H1 (cell line): Measurements from ENCODE around the gene RNF186. TPM values are rescaled to one million over a fixed set of nuclear protein-coding genes. Genes with fewer than 3 reads are reported as not detected.
A peak's percentile ranks its signal among the peaks of the same experiment; 100 is the strongest.

Source experiments
- CTCF ChIA-PET: fragments of 300-600 bp; sonication (Branson Sonifier 250); formaldehyde crosslinking; loops from one replicate; lab custom pipeline; 2021; ENCODE audit not compliant: partially characterized antibody; lab: Charles Lee
- POLR2A ChIA-PET: fragments of 300-600 bp; sonication (Branson Sonifier 250); formaldehyde crosslinking; loops from one replicate; lab custom pipeline; 2021; ENCODE audit warnings: inconsistent platforms; ENCODE audit not compliant: partially characterized antibody; lab: Charles Lee
- DNase-seq, 2 experiments: peaks; one replicate each; pipeline versions ENCODE4 v3.0.0 to v3.0.0-alpha.2; 2010 to 2022; ENCODE audit warnings: low spot score in 2 of 2, low read depth in 1 of 2, mixed read lengths in 1 of 2
- FAIRE-seq: peaks from 2 replicates; lab custom pipeline; 2011; peaks lifted over from hg19 to GRCh38; lab: Jason Lieb, UNC
- H2AFZ ChIP-seq: 2 replicates; pipeline ENCODE4 v1.8.1; 2012; ENCODE audit warnings: low read length, inconsistent platforms
- H2AK5ac ChIP-seq: 2 replicates; pipeline ENCODE4 v1.6.1; 2013; ENCODE audit warnings: low read depth, low read length
- H2BK120ac ChIP-seq: replicated peaks from 2 replicates; pipeline ENCODE3; 2013; ENCODE audit warnings: low read depth, low read length, inconsistent platforms
- H2BK12ac ChIP-seq: 2 replicates; pipeline ENCODE4 v1.6.1; 2013; ENCODE audit warnings: low read depth, low read length
- H2BK15ac ChIP-seq: 2 replicates; pipeline ENCODE4 v1.6.1; 2013; ENCODE audit warnings: low read length
- H2BK20ac ChIP-seq: 2 replicates; pipeline ENCODE4 v1.6.1; 2013; ENCODE audit warnings: low read length
- H2BK5ac ChIP-seq: 2 replicates; pipeline ENCODE4 v1.6.1; 2013; ENCODE audit warnings: low read depth, low read length
- H3K14ac ChIP-seq: 2 replicates; pipeline ENCODE4 v1.6.1; 2013; ENCODE audit warnings: inconsistent platforms; ENCODE audit not compliant: insufficient read length
- H3K18ac ChIP-seq: 2 replicates; pipeline ENCODE4 v1.6.1; 2013; ENCODE audit warnings: low read length; ENCODE audit errors: extremely low read depth
- H3K23ac ChIP-seq: 2 replicates; pipeline ENCODE4 v1.6.1; 2013; ENCODE audit warnings: inconsistent platforms; ENCODE audit not compliant: insufficient read length
- H3K23me2 ChIP-seq: 2 replicates; pipeline ENCODE4 v1.6.1; 2013; ENCODE audit warnings: low read depth, low read length
- H3K27ac ChIP-seq: 2 replicates; pipeline ENCODE4 v1.6.1; 2011; ENCODE audit warnings: low read depth, low read length, inconsistent platforms
- H3K27me3 ChIP-seq, 4 experiments: replicated peaks in 1 of 4; 1 replicate in 1 of 4; 2 replicates in 3 of 4; pipeline versions ENCODE4 v1.6.1 to v1.8.1; 2011 to 2013; ENCODE audit warnings: low read length in 3 of 4, mild to moderate bottlenecking in 3 of 4, inconsistent platforms in 2 of 4, mixed read lengths in 2 of 4, moderate library complexity in 1 of 4; ENCODE audit not compliant: control insufficient read depth in 3 of 4, insufficient read depth in 3 of 4; ENCODE audit errors: extremely low read depth in 1 of 4
- H3K36me3 ChIP-seq, 4 experiments: 2 replicates each; pipeline versions ENCODE4 v1.6.1 to v1.8.1; 2011 to 2013; ENCODE audit warnings: mild to moderate bottlenecking in 4 of 4, low read length in 3 of 4, moderate library complexity in 2 of 4, control low read depth in 1 of 4, inconsistent platforms in 1 of 4; ENCODE audit not compliant: insufficient read depth in 4 of 4, control insufficient read depth in 2 of 4
- H3K4ac ChIP-seq: replicated peaks from 2 replicates; pipeline ENCODE3; 2013; ENCODE audit warnings: low read length, low read depth, mixed read lengths, inconsistent platforms; ENCODE audit not compliant: insufficient read length
- H3K4me1 ChIP-seq, 4 experiments: replicated peaks in 1 of 4; 1 replicate in 1 of 4; 2 replicates in 3 of 4; pipeline versions ENCODE4 v1.6.1 to v1.8.1; 2011 to 2013; ENCODE audit warnings: low read length in 3 of 4, inconsistent platforms in 2 of 4, mixed read lengths in 1 of 4; ENCODE audit not compliant: insufficient read depth in 4 of 4, control insufficient read depth in 3 of 4
- H3K4me2 ChIP-seq, 2 experiments: 2 replicates each; pipeline versions ENCODE4 v1.6.1 to v1.8.1; 2011 to 2013; ENCODE audit warnings: low read depth in 2 of 2, low read length in 2 of 2, control low read depth in 1 of 2, inconsistent platforms in 1 of 2, mild to moderate bottlenecking in 1 of 2; ENCODE audit not compliant: insufficient read depth in 1 of 2
- H3K4me3 ChIP-seq, 4 experiments: fragments of 200-600, 300-600 bp in 1 of 4; sonication (generic), shearing (Covaris generic), sonication (Bioruptor Twin) in 1 of 4; 2 replicates each; pipeline versions ENCODE4 v1.5.1 to v1.8.1; 2011 to 2016; ENCODE audit warnings: low read length in 4 of 4, low read depth in 3 of 4, control low read depth in 2 of 4, inconsistent platforms in 2 of 4, mild to moderate bottlenecking in 2 of 4, mixed read lengths in 1 of 4, moderate library complexity in 1 of 4; ENCODE audit not compliant: insufficient read depth in 2 of 4; ENCODE audit errors: extremely low read depth in 1 of 4
- H3K56ac ChIP-seq: replicated peaks from 2 replicates; pipeline ENCODE3; 2013; ENCODE audit warnings: low read depth, mild to moderate bottlenecking, mixed read lengths, low read length, inconsistent platforms; ENCODE audit not compliant: insufficient read length
- H3K79me1 ChIP-seq: 2 replicates; pipeline ENCODE4 v1.6.1; 2013; ENCODE audit warnings: low read depth, low read length, control low read depth
- H3K79me2 ChIP-seq, 2 experiments: 2 replicates each; pipeline versions ENCODE4 v1.6.1 to v1.8.1; 2012 to 2013; ENCODE audit warnings: low read length in 2 of 2, mild to moderate bottlenecking in 2 of 2, inconsistent platforms in 1 of 2; ENCODE audit not compliant: insufficient read depth in 2 of 2, control insufficient read depth in 1 of 2
- H3K9ac ChIP-seq, 4 experiments: replicated peaks in 1 of 4; 1 replicate in 1 of 4; 2 replicates in 3 of 4; pipeline versions ENCODE4 v1.6.1 to v1.8.1; 2011 to 2013; ENCODE audit warnings: low read depth in 3 of 4, low read length in 3 of 4, control low read depth in 2 of 4, mild to moderate bottlenecking in 2 of 4, moderate library complexity in 2 of 4, inconsistent platforms in 1 of 4; ENCODE audit errors: extremely low read depth in 1 of 4
- H3K9me3 ChIP-seq, 2 experiments: 2 replicates each; pipeline versions ENCODE4 v1.6.1 to v1.8.1; 2012 to 2013; ENCODE audit warnings: mild to moderate bottlenecking in 2 of 2, moderate library complexity in 2 of 2, control low read depth in 1 of 2, inconsistent platforms in 1 of 2, low read depth in 1 of 2, low read length in 1 of 2, mixed read lengths in 1 of 2; ENCODE audit not compliant: insufficient read depth in 2 of 2
- H4K20me1 ChIP-seq, 2 experiments: replicated peaks in 1 of 2; 2 replicates each; pipeline versions ENCODE3 to v1.8.1; 2011 to 2013; ENCODE audit warnings: inconsistent platforms in 2 of 2, low read length in 2 of 2, mild to moderate bottlenecking in 1 of 2; ENCODE audit not compliant: insufficient read depth in 2 of 2, control insufficient read depth in 1 of 2
- H4K5ac ChIP-seq: 2 replicates; pipeline ENCODE4 v1.6.1; 2013; ENCODE audit warnings: low read length, low read depth, mixed read lengths, inconsistent platforms; ENCODE audit not compliant: insufficient read length
- H4K8ac ChIP-seq: 2 replicates; pipeline ENCODE4 v1.8.0; 2013; ENCODE audit warnings: mild to moderate bottlenecking, moderate library complexity, low read length, inconsistent platforms; ENCODE audit not compliant: insufficient read depth; ENCODE audit errors: extremely low read depth
- H4K91ac ChIP-seq: replicated peaks from 2 replicates; pipeline ENCODE3; 2013; ENCODE audit warnings: low read length, mixed read lengths, inconsistent platforms; ENCODE audit not compliant: insufficient read length
- CBX5 ChIP-seq: fragments of 300-800, 300-1000 bp; sonication (generic); IDR thresholded peaks from 2 replicates; pipeline ENCODE4 v1.7.1; 2016; ENCODE audit warnings: antibody characterized with exemption, low read length, low read depth
- KDM1A ChIP-seq: fragments of 200-600, 300-600 bp; sonication (generic); IDR thresholded peaks from 2 replicates; pipeline ENCODE4 v1.7.1; 2016; ENCODE audit warnings: mild to moderate bottlenecking, low read length, borderline replicate concordance
- WGBS, 2 experiments: shearing (Covaris generic) in 1 of 2; methylation state at CpG; one replicate each; pipeline versions ENCODE4 v1.1.6 to v1.1.7; 2013 to 2015; ENCODE audit warnings: low lambda C conversion rate in 2 of 2, mixed read lengths in 2 of 2, inconsistent platforms in 1 of 2, low coverage in 1 of 2, missing lambda C conversion rate in 1 of 2; ENCODE audit not compliant: insufficient replicate concordance in 2 of 2, insufficient coverage in 1 of 2, insufficient read length in 1 of 2; ENCODE audit errors: extremely low coverage in 1 of 2, missing lambda C conversion rate in 1 of 2; 5-methylcytosine and 5-hydroxymethylcytosine counted together
- polyA plus RNA-seq, 7 experiments: library from polyadenylated mRNA; depleted of rRNA in 3 of 7; stranded (reverse) in 5 of 7; unstranded in 2 of 7; fragments of >200 nt in 5 of 7; fragments of 200-250 nt in 2 of 7; gene quantifications; 1 replicate in 5 of 7; 2 replicates in 1 of 7; 4 replicates in 1 of 7; pipeline versions ENCODE4 v1.2.1 to v1.2.3, GENCODE V29; 2011 to 2013; ENCODE audit warnings: missing spikeins in 2 of 7, mixed read lengths in 2 of 7
- total RNA-seq: library from RNA; stranded (reverse); fragmentation: NEBNext Ultra II Directional; extraction: Animal tissue kit (Norgen Biotek cat#: 25700); gene quantifications from 2 replicates; pipeline ENCODE4 v1.2.1, GENCODE V29; 2021

The RNF186 gene
- total and polyA plus RNA-seq, 2 of the 8 experiments (the other 6 are each of a cell fraction or from before 2014, with no cell fraction given) = not detected

- no peak overlapping the region for H3K4me2 ChIP-seq
- H3K14ac ChIP-seq = no peak overlapping the region
- 87% methylated on average over 4 of the region's 4 CpGs; no CpG with 5 or more reads in 1 of the 2 experiments for WGBS, 2 experiments
- H4K91ac ChIP-seq = no peak overlapping the region
- H4K20me1 ChIP-seq = no peaks in the 10 kb centered on the region
- no peaks in the 10 kb centered on the region for H3K36me3 ChIP-seq
- ChIA-PET POLR2A (interaction anchor here (0.9 to 1.6 kb wide), 3 partner anchors 11 to 43 kb away, joined by 3 to 5 read pairs (median 5); no protein-coding TSS in a partner anchor), CTCF (interaction anchor here (0.7 to 9.2 kb wide), 14 partner anchors 11 to 113 kb away, joined by 3 to 74 read pairs (median 3); no protein-coding TSS in a partner anchor)
- no peak overlapping the region for H2BK5ac ChIP-seq
- H3K4me1 ChIP-seq = peaks cover 6 to 14% (median 12%) of the 10 kb centered on the region in 4 experiments
- no peak overlapping the region for H2BK15ac ChIP-seq
- H3K9ac ChIP-seq = no peak overlapping the region
- no peak overlapping the region for H3K18ac ChIP-seq
- peaks cover under 1 to 3% (median 2%) of the 10 kb centered on the region in 4 experiments; a peak in 4 of 7 replicates for H3K27me3 ChIP-seq
- DNase-seq (no peak), FAIRE-seq (no peak)
- H4K8ac ChIP-seq = no peak overlapping the region
- no peaks in the 10 kb centered on the region for H3K23me2 ChIP-seq
- no peak overlapping the region for H4K5ac ChIP-seq
- H2AFZ ChIP-seq = no peak overlapping the region
- no peak overlapping the region for H3K23ac ChIP-seq
- TF ChIP-seq KDM1A (peak; percentile 36; the same call in 1 of the 2 replicates), CBX5 (no peak)
- no peak overlapping the region for H2BK12ac ChIP-seq
- no peak overlapping the region for H2AK5ac ChIP-seq
- H2BK120ac ChIP-seq = no peak overlapping the region
- H3K9me3 ChIP-seq = no peaks in the 10 kb centered on the region
- H2BK20ac ChIP-seq = no peak overlapping the region
- no peaks in the 10 kb centered on the region for H3K79me2 ChIP-seq
- H3K79me1 ChIP-seq = no peaks in the 10 kb centered on the region
- no peak overlapping the region for H3K27ac ChIP-seq
- no peak overlapping the region for H3K4me3 ChIP-seq
- no peak overlapping the region for H3K56ac ChIP-seq
- no peak overlapping the region for H3K4ac ChIP-seq
Measured at GRCh38 chr1:19773485-19773884, 41.6 kb downstream of the RNF186 start.
